MM.1S (cell line): ENCODE data around the gene OR1J2.

Source experiments
- CTCF ChIP-seq: fragments of 300-600 bp; sonication (generic); IDR thresholded peaks from 2 replicates; pipeline ENCODE4 v1.5.1; 2016; ENCODE audit warnings: antibody characterized with exemption, low read length, mixed read lengths
- EZH2 ChIP-seq: fragments of 300-600 bp; sonication (generic); optimal IDR thresholded peaks from 2 replicates; pipeline ENCODE3; 2017; ENCODE audit warnings: low read depth, mild to moderate bottlenecking, antibody characterized with exemption, low read length, mixed read lengths
- EZH2phosphoT487 ChIP-seq: fragments of 300-600 bp; sonication (generic); IDR thresholded peaks from 2 replicates; pipeline ENCODE4 v1.6.1; 2018; ENCODE audit warnings: antibody characterized with exemption, low read length

GRCh38 chr9:122477346-122477745, 33.3 kb upstream of the OR1J2 start:
- no peak for TF ChIP-seq CTCF
- TF ChIP-seq EZH2phosphoT487, result no peak
- no peak for TF ChIP-seq EZH2
